T-helper 17 cell (primary cell): ENCODE data around the gene DNASE2B. TPM values are rescaled to one million over a fixed set of nuclear protein-coding genes. Genes with fewer than 3 reads are reported as not detected.

ENCODE experiments used
- ATAC-seq: fragments of 150-1000 bp; cut with Tn5 transposase; 2 replicates; pipeline ENCODE4 v1.10.0; 2021; ENCODE audit warnings: mild to moderate bottlenecking, moderate library complexity
- DNase-seq, 3 donors: peaks; one replicate each; pipeline versions ENCODE4 v3.0.0 to v3.0.0-alpha.2; 2020 to 2021
- H3K9me3 ChIP-seq: one replicate; pipeline ENCODE4 v1.7.0; 2013; ENCODE audit warnings: low read length, mild to moderate bottlenecking; ENCODE audit not compliant: control insufficient read depth, poor library complexity, severe bottlenecking
- H3K27ac Mint-ChIP-seq: one replicate; pipeline ENCODE4 v1.8.0; 2022; ENCODE audit warnings: mild to moderate bottlenecking, moderate library complexity, mixed read lengths
- H3K27me3 Mint-ChIP-seq: one replicate; pipeline ENCODE4 v1.8.0; 2022; ENCODE audit warnings: mixed read lengths
- H3K36me3 Mint-ChIP-seq: one replicate; pipeline ENCODE4 v1.8.0; 2022; ENCODE audit warnings: low read depth, mixed read lengths
- H3K4me1 Mint-ChIP-seq: one replicate; pipeline ENCODE4 v1.8.0; 2022; ENCODE audit warnings: mild to moderate bottlenecking, mixed read lengths
- H3K4me3 Mint-ChIP-seq: one replicate; pipeline ENCODE4 v1.8.0; 2022; ENCODE audit warnings: mild to moderate bottlenecking, moderate library complexity, mixed read lengths
- total RNA-seq, 4 donors: library from RNA in 2 of 4; stranded (reverse) in 2 of 4; gene quantifications; one replicate each; pipeline ENCODE4 v1.2.3 and lab custom pipeline; 2022 to 2026

DNASE2B gene
- total RNA-seq, 2 donors from 2014 or later: not detected

- DNase-seq (no peak), ATAC-seq (no peak)
- H3K4me3 Mint-ChIP-seq: no peak overlapping the region
- H3K36me3 Mint-ChIP-seq: no peaks in the 10 kb centered on the region
- H3K4me1 Mint-ChIP-seq: peaks cover 4% of the 10 kb centered on the region
- peaks cover 4% of the 10 kb centered on the region for H3K27me3 Mint-ChIP-seq
- H3K9me3 ChIP-seq: no peaks in the 10 kb centered on the region
- H3K27ac Mint-ChIP-seq: no peak overlapping the region
Measured at GRCh38 chr1:84410328-84411095, 12.2 kb downstream of the DNASE2B start.

- DNase-seq (no peak), ATAC-seq (no peak)
- peaks cover 8% of the 10 kb centered on the region for H3K27me3 Mint-ChIP-seq
- peaks cover 4% of the 10 kb centered on the region for H3K4me1 Mint-ChIP-seq
- no peaks in the 10 kb centered on the region for H3K9me3 ChIP-seq
- H3K36me3 Mint-ChIP-seq: no peaks in the 10 kb centered on the region
- no peak overlapping the region for H3K27ac Mint-ChIP-seq
- no peak overlapping the region for H3K4me3 Mint-ChIP-seq
Measured at GRCh38 chr1:84412316-84412942, 14.1 kb downstream of the DNASE2B start.

- no peak for DNase-seq
- no peak for ATAC-seq
- no peak overlapping the region for H3K27ac Mint-ChIP-seq
- peaks cover 2% of the 10 kb centered on the region for H3K4me1 Mint-ChIP-seq
- no peaks in the 10 kb centered on the region for H3K36me3 Mint-ChIP-seq
- peaks cover 8% of the 10 kb centered on the region for H3K27me3 Mint-ChIP-seq
- no peaks in the 10 kb centered on the region for H3K9me3 ChIP-seq
- no peak overlapping the region for H3K4me3 Mint-ChIP-seq
Measured at GRCh38 chr1:84415396-84415795, 17.1 kb downstream of the DNASE2B start.

DNA sequence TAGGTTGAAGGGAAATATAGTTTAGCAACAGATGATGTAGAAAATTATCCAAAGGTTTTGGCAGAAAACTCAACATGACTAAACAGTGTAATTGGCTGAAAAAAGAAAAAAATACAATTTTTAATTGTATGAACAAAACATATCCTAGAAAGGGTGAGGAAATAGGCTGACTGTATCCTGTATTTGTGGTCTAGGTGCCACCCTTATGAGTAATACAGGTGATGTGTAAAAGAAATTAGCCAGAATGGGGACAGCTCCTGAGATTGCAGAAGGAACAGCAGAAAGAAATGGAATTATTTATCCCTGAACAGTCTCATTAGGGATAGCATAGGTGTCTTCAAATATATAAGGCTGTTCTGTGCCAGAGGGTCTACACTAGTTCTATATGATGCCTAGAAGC is 24.6 kb downstream of the DNASE2B start:
- no peak overlapping the region for H3K27ac Mint-ChIP-seq
- H3K27me3 Mint-ChIP-seq: peaks cover 11% of the 10 kb centered on the region
- ATAC-seq (no peak), DNase-seq (no peak)
- H3K36me3 Mint-ChIP-seq: peaks cover 2% of the 10 kb centered on the region
- peaks cover 4% of the 10 kb centered on the region for H3K4me1 Mint-ChIP-seq
- no peak overlapping the region for H3K4me3 Mint-ChIP-seq
- no peaks in the 10 kb centered on the region for H3K9me3 ChIP-seq

DNA sequence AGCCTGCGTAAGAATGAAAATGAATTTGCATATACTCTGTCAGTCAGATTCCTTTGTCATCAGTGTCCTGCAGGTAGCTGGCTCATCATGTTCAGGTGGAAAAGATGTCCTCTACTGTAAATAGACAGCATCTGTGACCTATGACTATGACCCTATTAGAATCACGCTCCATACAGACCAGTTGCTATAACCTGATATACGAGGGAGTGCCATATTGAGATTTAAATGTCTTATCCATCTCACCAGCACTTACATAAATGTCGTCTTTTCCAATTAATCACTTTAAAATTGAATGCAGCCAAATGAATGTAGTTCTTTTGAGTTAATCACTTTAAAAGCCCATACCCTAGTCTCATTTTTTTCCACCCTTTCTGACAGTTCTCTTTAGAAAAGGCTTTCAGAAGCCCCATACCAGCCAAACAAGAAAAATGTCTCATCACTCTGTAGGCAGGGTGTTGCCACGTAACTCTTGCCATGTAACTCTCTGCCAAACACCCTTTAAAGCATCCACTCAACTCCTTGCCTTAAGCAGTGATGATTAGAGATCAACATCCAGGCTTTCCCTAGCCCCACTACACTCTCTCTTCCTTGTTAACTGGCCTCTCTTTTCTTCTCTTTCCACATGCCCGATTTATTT is 26.3 kb downstream of the DNASE2B start:
- Mint-ChIP-seq H3K36me3 (peaks cover 2% of the 10 kb centered on the region), H3K4me3 (no peak overlapping the region), H3K4me1 (peaks cover 4% of the 10 kb centered on the region), H3K27me3 (peaks cover 11% of the 10 kb centered on the region), H3K27ac (no peak overlapping the region)
- ATAC-seq (no peak), DNase-seq (no peak)
- H3K9me3 ChIP-seq: no peaks in the 10 kb centered on the region

DNA sequence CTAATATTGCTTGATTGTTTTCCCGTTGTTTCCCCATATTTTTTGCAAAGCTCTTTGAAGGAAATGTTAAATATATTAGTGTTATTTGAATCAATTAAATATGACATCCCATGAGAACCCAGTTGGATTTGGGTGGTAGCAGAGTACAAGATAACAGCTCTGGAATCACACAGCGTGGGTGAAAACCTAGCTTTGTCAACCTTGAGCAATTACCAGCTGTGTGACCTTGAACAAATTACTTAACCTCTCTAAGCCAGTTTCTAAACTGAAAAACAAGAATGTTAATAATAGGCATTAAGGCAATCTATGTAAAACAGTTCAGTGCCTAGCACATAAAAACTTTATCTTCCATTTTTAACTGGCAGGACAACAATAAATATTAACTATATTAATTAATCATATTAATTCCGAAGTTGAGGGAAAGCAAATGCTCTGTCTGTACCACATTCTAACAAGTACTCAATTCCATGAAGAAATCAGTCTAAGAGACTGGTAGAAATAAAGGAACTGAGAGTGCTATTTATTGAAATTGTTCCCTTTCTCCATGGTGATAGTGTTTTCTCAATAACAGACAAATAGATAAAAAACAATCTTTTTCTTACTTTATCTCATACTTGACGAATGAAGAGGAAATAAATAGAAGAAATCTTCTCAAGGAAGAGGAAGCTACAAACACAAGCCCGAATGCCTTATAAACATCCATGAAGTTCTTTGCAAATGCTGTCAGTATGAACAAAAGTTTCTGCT is 27.0 kb downstream of the DNASE2B start:
- Mint-ChIP-seq H3K36me3 (peaks cover 6% of the 10 kb centered on the region), H3K27me3 (peaks cover 11% of the 10 kb centered on the region), H3K4me3 (no peak overlapping the region), H3K4me1 (peaks cover 4% of the 10 kb centered on the region), H3K27ac (no peak overlapping the region)
- DNase-seq: no peak
- no peaks in the 10 kb centered on the region for H3K9me3 ChIP-seq
- ATAC-seq: no peak

DNA sequence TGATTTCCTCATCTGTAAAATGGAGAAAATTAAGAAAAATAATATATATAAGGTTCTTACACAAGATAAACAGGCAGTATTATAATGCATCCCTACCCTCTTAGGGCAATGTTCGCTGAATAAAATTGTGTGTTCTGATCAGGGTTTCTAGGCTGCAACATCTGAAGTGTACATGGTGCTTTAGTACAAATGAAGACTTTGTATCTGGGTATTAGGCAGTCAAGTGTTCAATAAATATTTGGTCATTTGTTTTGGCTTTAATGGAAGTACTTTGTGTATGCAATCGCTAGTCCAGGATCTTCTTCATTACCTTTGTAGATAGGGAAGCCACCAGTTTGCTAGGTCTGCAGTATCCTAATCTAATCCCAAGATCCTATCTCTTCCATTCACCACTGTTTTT is 28.1 kb downstream of the DNASE2B start:
- Mint-ChIP-seq H3K27me3 (peaks cover 11% of the 10 kb centered on the region), H3K27ac (no peak overlapping the region), H3K4me1 (peaks cover 4% of the 10 kb centered on the region), H3K36me3 (peaks cover 6% of the 10 kb centered on the region), H3K4me3 (no peak overlapping the region)
- ATAC-seq (no peak), DNase-seq (no peak)
- no peaks in the 10 kb centered on the region for H3K9me3 ChIP-seq

GRCh38 chr1:84427250-84428188 is 29.2 kb downstream of the DNASE2B start:
- H3K27ac Mint-ChIP-seq: no peak overlapping the region
- peaks cover 11% of the 10 kb centered on the region for H3K27me3 Mint-ChIP-seq
- peaks cover 4% of the 10 kb centered on the region for H3K4me1 Mint-ChIP-seq
- ATAC-seq (no peak), DNase-seq (no peak)
- peaks cover 6% of the 10 kb centered on the region for H3K36me3 Mint-ChIP-seq
- H3K4me3 Mint-ChIP-seq: no peak overlapping the region
- H3K9me3 ChIP-seq: no peaks in the 10 kb centered on the region

DNA sequence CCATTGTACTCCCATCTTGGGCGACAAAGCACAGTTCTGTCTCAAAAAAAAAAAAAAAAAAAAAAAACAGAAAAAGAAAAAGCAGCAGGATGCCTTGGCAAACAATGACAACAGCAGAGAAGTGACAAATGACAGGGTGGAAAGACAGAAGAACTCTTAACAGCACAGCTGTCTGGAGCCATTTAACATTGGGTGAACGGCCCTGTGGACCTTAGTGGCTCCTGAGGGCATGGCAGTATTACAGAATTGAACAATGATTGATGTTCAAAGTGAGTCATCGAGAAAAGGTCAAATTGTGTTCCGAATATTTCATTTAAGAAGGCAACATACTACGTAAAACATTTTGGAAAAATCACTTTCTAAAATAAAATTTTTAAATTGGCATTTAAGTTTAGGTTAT is 30.0 kb downstream of the DNASE2B start:
- ATAC-seq: no peak
- peaks cover 9% of the 10 kb centered on the region for H3K27me3 Mint-ChIP-seq

DNA sequence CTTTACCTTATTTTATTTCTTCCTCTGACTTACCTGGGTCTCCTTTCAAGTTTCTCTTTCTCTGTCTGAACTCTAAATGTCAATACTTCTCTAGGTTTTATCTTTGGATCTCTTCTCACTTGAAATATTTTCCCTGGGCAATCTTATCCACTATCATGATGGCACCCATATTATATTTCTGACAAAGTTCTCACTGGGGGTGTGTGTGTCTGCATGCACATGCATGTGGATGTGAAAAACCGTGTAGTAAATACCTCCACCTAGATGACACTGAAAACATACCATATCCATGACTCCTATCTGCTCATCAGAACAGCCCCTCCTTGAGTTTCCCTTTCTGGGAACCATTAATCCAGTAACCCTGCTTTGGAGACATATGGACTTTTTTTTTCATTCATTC is 30.9 kb downstream of the DNASE2B start:
- Mint-ChIP-seq H3K4me3 (no peak overlapping the region), H3K36me3 (peaks cover 6% of the 10 kb centered on the region), H3K27me3 (no peaks in the 10 kb centered on the region), H3K4me1 (peaks cover 5% of the 10 kb centered on the region), H3K27ac (no peak overlapping the region)
- ATAC-seq (no peak), DNase-seq (no peak)
- H3K9me3 ChIP-seq: no peaks in the 10 kb centered on the region

More for the DNA sequence above, 30.0 kb downstream of the DNASE2B start:
- Mint-ChIP-seq H3K27ac (no peak overlapping the region), H3K4me1 (peaks cover 5% of the 10 kb centered on the region), H3K4me3 (no peak overlapping the region), H3K36me3 (peaks cover 6% of the 10 kb centered on the region)
- no peak for DNase-seq
- no peaks in the 10 kb centered on the region for H3K9me3 ChIP-seq

- peaks cover 4% of the 10 kb centered on the region for H3K36me3 Mint-ChIP-seq
- H3K9me3 ChIP-seq: no peaks in the 10 kb centered on the region
- ATAC-seq (no peak), DNase-seq (no peak)
- H3K27ac Mint-ChIP-seq: no peak overlapping the region
- H3K27me3 Mint-ChIP-seq: no peaks in the 10 kb centered on the region
- H3K4me1 Mint-ChIP-seq: peaks cover 5% of the 10 kb centered on the region
- no peak overlapping the region for H3K4me3 Mint-ChIP-seq
Measured at GRCh38 chr1:84430546-84430945, 32.3 kb downstream of the DNASE2B start.

DNA sequence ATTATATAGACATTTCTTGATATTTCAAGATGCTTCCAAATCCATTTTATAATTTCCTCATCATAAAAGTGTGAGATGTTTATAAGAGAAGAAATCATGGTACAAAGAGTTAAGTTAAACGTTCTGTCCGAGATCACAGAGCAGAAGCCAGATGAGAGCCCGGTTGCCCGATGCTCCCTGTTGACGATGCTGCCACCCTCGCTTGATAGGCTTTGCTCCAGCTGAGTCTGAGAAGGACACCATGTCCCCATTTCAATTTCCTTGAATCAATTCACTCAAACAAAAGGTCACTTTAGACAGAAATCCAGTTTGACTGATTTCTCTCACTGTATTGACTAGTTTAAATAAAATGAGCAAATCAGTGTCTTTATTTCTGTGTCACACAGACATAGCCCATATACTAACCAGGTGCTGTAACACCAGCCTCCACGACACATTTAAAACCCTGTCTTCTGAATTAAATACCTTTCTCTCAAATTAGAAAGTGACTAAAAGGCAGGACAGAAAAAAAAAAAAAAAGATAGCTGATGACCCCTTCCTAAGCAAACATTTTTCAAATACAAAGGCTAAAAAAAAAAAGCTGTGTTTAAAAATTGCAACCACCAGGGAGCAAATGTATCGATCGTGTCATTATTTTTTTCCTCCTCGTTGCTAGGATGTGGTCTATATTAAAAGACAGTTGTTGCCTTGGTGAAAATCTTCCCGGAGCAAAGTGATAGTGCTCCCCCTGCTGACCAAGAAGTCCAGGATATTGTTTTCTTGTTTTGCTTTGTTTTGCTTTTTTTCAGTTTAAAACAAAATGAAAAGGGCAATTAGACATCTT is 35.2 kb downstream of the DNASE2B start:
- DNase-seq: peak in 2 of 3 donors; percentile 23 to 33
- peak; percentile 93 for ATAC-seq
- peaks cover 4% of the 10 kb centered on the region for H3K36me3 Mint-ChIP-seq
- peak overlapping the region; percentile 21 for H3K4me3 Mint-ChIP-seq
- no peaks in the 10 kb centered on the region for H3K9me3 ChIP-seq
- no peaks in the 10 kb centered on the region for H3K27me3 Mint-ChIP-seq
- peaks cover 9% of the 10 kb centered on the region for H3K4me1 Mint-ChIP-seq
- no peak overlapping the region for H3K27ac Mint-ChIP-seq
